Measurements from ENCODE around the gene FCRL5. TPM values are rescaled to one million over a fixed set of nuclear protein-coding genes. Genes with fewer than 3 reads are reported as not detected.

FCRL5 gene
- total RNA-seq, 1 experiment from 2014 or later = not detected

GRCh38 chr1:157577420-157577819 lies 25.1 kb upstream of the FCRL5 start:
- H3K36me3 Mint-ChIP-seq (ENCODE audit: insufficient read depth, unreplicated experiment) = no peaks in the 10 kb centered on the region
- H3K27me3 Mint-ChIP-seq (ENCODE audit: insufficient read depth, unreplicated experiment) = peaks cover 18% of the 10 kb centered on the region
- DNase-seq = no peak
- ChIA-PET CTCF (interaction anchor here (1.0 kb wide), 2 partner anchors 8 to 114 kb away, joined by 3 read pairs; no protein-coding TSS in a partner anchor), POLR2A (no interaction called here)
- intact Hi-C loops (cut with micrococcal nuclease; ENCODE audit: unreplicated experiment) = no loop called here
- no peak overlapping the region for H3K27ac Mint-ChIP-seq (ENCODE audit: unreplicated experiment)
- no peak for TF ChIP-seq CTCF (IDR thresholded peaks at IDR 0.05; ENCODE audit: insufficient read depth in 1 of 2, low read depth in 1 of 2, low read length in 1 of 2, severe bottlenecking in 1 of 2, unreplicated experiment in 1 of 2)
- Histone ChIP-seq H3K36me3 (ENCODE audit: control insufficient read depth, insufficient read depth, low read length) (no peaks in the 10 kb centered on the region), H3K4me1 (no peaks in the 10 kb centered on the region), H3K9me3 (no peaks in the 10 kb centered on the region), H3K27me3 (replicated peaks; ENCODE audit: control insufficient read depth, insufficient read depth, low read length) (no peaks in the 10 kb centered on the region; the same call in 1 of the 2 replicates), H3K4me3 (ENCODE audit: low read depth, low read length) (no peak overlapping the region)
- H3K4me1 Mint-ChIP-seq (ENCODE audit: low read depth, unreplicated experiment) = no peaks in the 10 kb centered on the region
- BruUV-seq (replicated peaks) = no TSS peak
- H3K9me3 Mint-ChIP-seq (ENCODE audit: unreplicated experiment) = no peaks in the 10 kb centered on the region
- H3K4me3 Mint-ChIP-seq (ENCODE audit: unreplicated experiment) = no peak overlapping the region

- no peaks in the 10 kb centered on the region for H3K36me3 ChIP-seq (ENCODE audit: control insufficient read depth, insufficient read depth, low read length)
- CTCF ChIA-PET = no interaction called here
- no peaks in the 10 kb centered on the region for H3K36me3 Mint-ChIP-seq (ENCODE audit: insufficient read depth, unreplicated experiment)
- H3K4me1 Mint-ChIP-seq (ENCODE audit: low read depth, unreplicated experiment) = no peaks in the 10 kb centered on the region
- H3K27me3 ChIP-seq (replicated peaks; ENCODE audit: control insufficient read depth, insufficient read depth, low read length) = no peaks in the 10 kb centered on the region; the same call in 1 of the 2 replicates
- H3K4me3 Mint-ChIP-seq (ENCODE audit: unreplicated experiment) = no peak overlapping the region
- no peaks in the 10 kb centered on the region for H3K9me3 Mint-ChIP-seq (ENCODE audit: unreplicated experiment)
- BruUV-seq (replicated peaks) = no TSS peak
- H3K4me3 ChIP-seq (ENCODE audit: low read depth, low read length) = no peak overlapping the region
- H3K4me1 ChIP-seq = no peaks in the 10 kb centered on the region
- no peak for DNase-seq
- no peak for TF ChIP-seq CTCF (IDR thresholded peaks at IDR 0.05; ENCODE audit: insufficient read depth in 1 of 2, low read depth in 1 of 2, low read length in 1 of 2, severe bottlenecking in 1 of 2, unreplicated experiment in 1 of 2)
- peaks cover 14% of the 10 kb centered on the region for H3K27me3 Mint-ChIP-seq (ENCODE audit: insufficient read depth, unreplicated experiment)
- POLR2A ChIA-PET = no interaction called here
- no peak overlapping the region for H3K27ac Mint-ChIP-seq (ENCODE audit: unreplicated experiment)
- H3K9me3 ChIP-seq = no peaks in the 10 kb centered on the region
- intact Hi-C loops (cut with micrococcal nuclease; ENCODE audit: unreplicated experiment) = no loop called here
Observed at GRCh38 chr1:157575744-157576143, 23.4 kb upstream of the FCRL5 start.

GRCh38 chr1:157574836-157575235 lies 22.5 kb upstream of the FCRL5 start:
- Histone ChIP-seq H3K27me3 (replicated peaks; ENCODE audit: control insufficient read depth, insufficient read depth, low read length) (no peaks in the 10 kb centered on the region; the same call in 1 of the 2 replicates), H3K4me1 (no peaks in the 10 kb centered on the region), H3K36me3 (ENCODE audit: control insufficient read depth, insufficient read depth, low read length) (no peaks in the 10 kb centered on the region), H3K4me3 (ENCODE audit: low read depth, low read length) (no peak overlapping the region), H3K9me3 (no peaks in the 10 kb centered on the region)
- intact Hi-C loops (cut with micrococcal nuclease; ENCODE audit: unreplicated experiment) = no loop called here
- H3K27ac Mint-ChIP-seq (ENCODE audit: unreplicated experiment) = no peak overlapping the region
- H3K27me3 Mint-ChIP-seq (ENCODE audit: insufficient read depth, unreplicated experiment) = peaks cover 14% of the 10 kb centered on the region
- no peak for DNase-seq
- H3K4me3 Mint-ChIP-seq (ENCODE audit: unreplicated experiment) = no peak overlapping the region
- no peaks in the 10 kb centered on the region for H3K4me1 Mint-ChIP-seq (ENCODE audit: low read depth, unreplicated experiment)
- no peak for TF ChIP-seq CTCF (IDR thresholded peaks at IDR 0.05; ENCODE audit: insufficient read depth in 1 of 2, low read depth in 1 of 2, low read length in 1 of 2, severe bottlenecking in 1 of 2, unreplicated experiment in 1 of 2)
- POLR2A ChIA-PET = no interaction called here
- no TSS peak for BruUV-seq (replicated peaks)
- CTCF ChIA-PET = no interaction called here
- H3K9me3 Mint-ChIP-seq (ENCODE audit: unreplicated experiment) = no peaks in the 10 kb centered on the region
- no peaks in the 10 kb centered on the region for H3K36me3 Mint-ChIP-seq (ENCODE audit: insufficient read depth, unreplicated experiment)

Data from Caco-2 (cell line).